NCI-H345 treated with DMSO at 0.1 percent for 48 hours (cell line): Measurements from ENCODE around the gene BMAL2.
A peak's percentile ranks its signal among the peaks of the same experiment; 100 is the strongest.

Experiments
- DNase-seq: peaks from one replicate; lab custom pipeline; 2025; ENCODE audit not compliant: unreplicated experiment; lab: John Stamatoyannopoulos, UW

Gene BMAL2

DNA sequence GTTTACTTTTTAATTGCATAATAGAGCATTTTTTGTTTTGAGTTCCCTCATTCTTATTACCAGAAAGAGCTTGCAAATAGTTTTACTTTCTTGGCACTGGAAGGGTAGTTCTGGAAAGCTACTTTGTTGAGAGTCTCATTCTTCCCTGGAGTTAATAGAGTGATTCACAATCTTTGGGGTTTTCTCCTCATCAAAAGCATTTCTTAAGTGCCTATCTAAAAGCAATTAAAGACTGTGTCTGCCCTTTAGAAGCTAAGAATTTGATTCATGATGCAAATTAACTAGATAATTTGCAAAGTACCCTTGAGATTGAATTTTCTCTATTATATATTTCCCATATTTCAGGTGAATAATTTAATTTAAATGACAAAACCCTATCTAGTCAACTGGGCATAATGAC, 8.1 kb upstream of the BMAL2 start:
- no peak for DNase-seq

DNA sequence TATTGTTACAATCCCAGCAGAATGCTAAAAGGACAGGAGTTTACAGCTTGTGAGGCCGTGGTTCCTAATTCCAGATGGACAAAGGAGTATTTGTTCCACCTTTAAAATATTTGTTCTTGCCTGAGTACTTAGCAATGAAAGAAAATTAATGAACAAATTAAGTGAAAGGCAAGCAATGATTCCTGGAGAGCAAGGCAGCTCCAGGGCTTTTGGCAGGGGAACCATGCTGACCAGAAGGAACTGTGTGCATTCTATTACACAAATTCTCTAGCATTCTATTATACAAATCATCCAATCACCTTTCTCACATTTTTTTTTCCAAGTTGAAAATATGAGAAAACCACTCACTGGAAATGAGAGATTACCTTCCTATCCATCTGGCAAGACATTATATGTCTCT, 1.8 kb upstream of the BMAL2 start:
- DNase-seq, result no peak

DNA sequence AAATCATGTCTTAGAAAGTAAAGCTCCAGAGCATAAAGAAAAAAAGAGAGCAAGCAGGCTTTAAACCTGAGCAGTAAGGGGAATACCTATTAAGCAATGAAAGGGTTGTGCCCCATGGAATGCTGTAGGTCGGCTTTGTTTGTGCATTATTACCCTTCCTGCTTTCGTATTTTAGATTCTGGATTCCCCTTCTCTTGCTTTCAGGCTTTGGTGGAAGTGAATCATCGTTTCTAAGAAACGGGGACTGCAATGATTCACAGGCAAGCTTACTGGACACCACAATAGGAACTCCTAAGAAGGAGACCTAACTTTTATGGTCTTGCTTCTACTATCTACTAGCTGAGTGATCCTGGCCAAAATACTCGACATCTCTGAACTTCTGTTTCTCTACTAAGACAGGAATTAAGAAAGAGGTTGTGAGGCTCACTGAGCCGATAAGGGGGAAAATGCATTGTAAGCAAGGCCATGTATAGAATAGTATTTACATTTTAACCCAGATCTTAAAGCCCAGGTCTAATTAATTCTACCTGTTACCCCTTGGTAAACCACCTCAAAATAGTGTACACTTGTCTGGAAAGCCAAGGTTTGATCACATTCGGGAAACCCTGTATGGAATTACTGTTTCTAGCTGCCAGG, 1.2 kb upstream of the BMAL2 start:
- no peak for DNase-seq

DNA sequence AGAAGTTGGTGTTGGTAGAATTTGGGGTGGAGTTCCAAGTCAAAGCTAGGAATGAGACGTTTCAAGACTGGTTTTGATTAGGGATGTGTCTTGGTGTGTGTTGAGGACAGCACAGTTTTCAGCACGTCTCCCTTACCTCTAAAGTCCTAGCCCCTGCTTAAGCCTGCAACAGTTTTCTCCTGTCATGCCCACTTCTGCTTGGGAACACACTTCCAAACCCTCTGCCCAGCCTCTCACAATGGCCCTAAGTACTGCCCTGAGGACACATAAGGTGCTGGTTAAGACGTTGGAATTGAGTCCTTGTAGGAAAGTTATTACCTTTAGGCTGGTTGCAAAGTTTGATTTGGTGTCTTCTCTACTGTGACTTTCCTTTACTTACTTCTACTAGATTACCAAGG, 710 bp upstream of the BMAL2 start:
- no peak for DNase-seq

DNA sequence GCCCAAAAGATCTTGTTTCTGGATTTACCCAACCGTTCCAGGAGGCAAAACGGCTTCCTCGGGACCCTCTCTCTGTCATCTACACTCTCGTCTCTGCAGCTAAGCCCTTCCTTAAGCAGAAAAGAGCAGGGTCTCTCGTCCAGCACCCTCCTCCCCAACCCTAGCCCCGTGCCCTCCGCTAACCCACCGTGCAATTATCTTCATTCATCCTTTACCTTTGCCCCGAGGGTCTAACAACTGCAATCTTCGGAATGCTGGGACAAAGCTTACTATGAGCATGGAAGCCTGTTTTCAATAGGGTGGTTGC, 276 bp upstream of the BMAL2 start:
- DNase-seq, result no peak

DNA sequence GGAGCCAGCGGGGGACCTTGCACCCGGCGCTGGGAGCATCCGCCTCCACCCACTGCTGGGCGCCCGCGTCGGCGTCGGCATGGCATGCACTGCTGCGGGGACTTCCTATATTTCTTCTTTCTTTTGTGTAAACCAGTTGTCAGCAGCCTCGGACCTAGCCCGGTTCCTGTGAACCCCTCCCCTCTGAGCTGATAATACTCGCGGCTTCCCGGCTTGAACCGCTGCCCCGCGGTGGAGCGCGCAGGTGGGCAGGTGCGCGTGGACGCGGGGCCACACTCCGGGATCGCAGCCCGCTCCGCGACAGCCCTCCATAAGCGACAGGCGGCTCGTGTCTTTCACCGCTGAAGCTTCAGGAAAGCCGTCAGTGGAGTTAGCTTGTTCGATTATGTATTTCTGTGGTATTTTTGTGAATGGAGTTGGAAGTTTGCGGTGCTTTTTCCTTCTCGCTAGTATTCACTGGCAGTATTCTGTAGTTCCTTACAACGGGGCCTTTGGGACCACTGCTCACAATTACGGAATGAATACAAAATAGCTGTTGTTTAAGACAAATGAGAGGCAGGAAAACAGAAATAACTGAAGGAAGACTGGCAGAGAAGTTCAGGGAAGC, 870 bp downstream of the BMAL2 start:
- DNase-seq, result peak; percentile 25

DNA sequence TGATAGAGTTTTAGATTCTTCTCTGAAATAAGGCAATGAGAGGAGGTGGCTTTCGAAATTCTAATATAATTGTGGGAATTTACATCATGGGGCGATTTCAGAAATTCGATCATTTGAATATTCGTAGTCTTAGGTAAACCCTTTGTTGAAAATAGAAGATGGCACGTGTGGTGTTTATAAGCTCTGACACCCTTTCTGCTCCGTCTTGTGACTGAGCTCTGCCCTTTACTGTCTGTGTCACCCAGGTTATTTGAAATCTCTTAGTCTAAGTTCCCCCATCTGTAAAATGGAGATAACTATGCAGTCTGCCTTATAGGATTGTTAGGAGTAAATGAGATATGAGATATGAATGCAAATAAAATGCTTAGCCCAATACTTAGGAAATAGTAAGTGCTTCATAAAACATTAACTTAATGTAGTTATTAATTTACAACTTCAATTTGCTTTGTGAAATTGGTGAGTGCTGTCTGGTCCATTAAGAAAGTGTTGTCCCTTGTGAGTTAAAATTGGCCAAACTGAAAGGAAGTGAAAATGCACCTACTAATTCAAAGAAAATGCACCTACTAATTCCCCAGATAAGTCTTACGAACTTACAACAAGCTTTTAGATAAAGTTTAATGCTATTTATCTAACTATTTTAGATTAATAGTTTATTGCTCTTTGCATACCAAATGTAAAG, 1.5 kb downstream of the BMAL2 start:
- DNase-seq, result no peak

DNA sequence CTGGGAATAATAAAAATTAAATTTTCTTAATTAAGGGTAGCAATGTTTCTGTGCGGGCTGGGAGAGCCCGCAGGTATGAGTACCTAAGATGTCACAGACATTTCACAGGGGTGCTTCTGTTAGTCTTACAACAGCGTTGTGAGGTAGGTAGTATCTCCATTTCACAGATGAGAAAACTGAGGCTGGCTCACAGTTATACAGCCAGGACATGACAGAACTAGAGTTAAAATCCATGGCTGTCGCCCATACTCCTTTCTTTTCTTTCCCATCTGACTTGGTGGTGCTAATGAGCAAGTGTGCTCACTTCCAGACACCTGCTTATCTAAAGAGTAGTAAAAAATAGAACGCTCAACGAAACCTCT, 2.1 kb downstream of the BMAL2 start:
- no peak for DNase-seq

DNA sequence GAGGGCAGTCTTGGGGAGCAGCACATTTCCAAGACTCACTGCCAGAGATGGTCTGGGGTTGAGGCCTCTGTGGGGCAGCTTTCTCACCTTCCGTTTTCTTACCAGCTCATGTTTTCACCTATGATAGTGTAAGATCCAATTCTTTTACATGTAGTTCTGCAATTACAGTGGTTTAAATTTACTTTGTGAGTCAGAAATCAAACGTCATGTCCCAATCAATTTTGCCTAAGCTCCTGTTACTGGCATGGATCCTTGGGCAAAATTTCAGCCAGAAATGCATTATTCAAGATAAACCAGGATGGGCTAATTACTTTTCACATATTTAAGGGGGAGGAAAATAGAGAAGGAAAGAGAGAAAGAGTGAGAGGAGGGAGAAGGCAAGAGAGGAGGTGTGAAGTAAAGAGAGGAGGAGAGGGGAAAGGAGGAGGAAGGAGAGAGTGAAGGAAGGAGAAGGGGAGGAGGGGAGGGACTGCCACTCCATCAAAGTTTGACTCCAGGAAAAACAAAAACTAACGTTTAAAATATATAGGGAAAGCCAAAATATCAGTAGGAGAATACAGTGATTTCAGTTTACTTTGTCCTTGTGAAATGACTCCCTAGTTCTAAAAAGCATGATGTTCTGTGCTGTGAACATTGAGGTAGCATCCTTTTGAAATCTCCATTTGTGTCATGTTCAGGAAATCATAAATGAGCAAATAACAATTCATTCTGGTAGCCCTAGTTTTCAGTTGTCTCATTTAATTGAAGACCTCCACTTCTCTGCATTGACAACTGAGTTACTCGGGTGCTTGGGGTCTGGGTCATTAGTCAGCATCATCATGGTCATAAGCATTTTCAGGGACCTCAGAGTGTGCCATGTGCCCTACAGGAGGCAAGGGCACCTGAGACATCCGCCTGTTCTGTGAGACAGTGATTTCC, 3.0 kb downstream of the BMAL2 start:
- DNase-seq, result no peak

DNA sequence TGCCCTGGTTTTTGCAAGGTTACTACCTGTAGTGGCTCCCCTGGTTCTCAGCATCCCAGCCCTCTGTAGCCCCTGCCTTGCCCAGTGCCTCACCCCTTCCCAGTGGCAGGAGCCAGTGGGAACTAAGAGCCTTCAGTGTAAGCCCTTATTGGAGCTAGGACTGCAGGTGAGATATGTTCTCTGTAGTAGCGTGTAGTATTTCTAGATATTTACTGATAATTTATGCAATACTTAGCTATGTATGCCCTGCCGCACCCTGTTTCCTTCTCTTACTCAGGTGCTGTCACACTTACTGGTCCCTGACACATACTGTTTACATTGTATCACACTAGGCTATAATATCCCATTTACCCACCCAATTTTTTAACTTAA, 3.6 kb downstream of the BMAL2 start:
- no peak for DNase-seq

DNA sequence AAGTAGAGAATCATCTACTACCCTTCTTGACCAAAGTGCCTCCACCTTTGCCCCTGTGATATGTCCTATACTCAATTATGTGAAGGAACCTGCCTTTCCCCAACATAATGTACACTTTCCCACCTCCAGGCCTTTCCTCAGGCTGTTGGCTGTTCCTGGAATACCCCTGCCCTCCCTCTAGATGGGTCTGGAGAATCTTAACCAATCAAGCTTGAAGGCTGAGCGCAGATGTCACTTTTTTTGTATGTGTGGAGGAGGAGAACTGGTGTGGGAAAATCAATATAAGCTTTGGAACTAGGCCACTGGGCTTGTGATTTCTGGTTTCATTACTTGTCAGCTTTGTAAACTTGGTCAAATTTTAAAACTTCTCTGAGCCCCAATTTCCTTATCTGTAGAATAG, 4.7 kb downstream of the BMAL2 start:
- DNase-seq, result no peak

DNA sequence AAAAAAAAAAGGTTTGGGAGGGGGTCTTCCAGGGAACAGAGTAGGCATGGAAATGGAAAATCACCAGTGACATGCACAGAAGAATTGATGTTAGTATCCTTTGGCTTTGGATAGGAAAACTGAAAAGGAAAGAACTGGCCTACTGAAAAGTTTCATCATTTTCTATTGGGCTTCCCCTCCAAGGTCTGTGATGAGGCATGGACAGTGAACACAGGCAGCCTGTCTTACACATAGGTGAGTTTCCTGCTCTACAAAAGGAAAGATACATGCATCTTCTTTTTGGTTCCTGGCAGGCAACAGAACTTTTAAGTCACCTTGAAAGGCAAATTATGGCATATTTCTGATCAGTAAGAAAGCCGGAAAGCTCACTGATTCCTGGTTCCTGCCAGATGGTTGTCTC, 5.8 kb downstream of the BMAL2 start:
- no peak for DNase-seq

DNA sequence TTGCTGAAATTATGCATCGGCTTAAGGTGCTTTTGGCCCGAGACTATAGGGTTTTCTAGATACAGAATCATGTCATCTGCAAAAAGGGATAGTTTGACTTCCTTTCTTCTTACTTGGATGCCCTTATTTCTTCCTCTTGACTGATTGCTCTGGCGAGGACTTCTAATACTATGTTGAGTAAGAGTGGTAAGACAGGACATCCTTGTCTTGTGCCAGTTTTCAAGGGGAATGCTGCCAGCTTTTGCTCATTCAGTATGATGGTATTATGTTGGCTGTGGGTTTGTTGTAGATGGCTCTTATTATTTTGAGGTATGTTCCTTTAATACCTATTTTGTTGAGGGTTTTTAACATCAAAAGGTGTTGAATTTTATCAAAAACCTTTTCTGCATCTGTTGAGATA, 8.3 kb downstream of the BMAL2 start:
- DNase-seq, result no peak

DNA sequence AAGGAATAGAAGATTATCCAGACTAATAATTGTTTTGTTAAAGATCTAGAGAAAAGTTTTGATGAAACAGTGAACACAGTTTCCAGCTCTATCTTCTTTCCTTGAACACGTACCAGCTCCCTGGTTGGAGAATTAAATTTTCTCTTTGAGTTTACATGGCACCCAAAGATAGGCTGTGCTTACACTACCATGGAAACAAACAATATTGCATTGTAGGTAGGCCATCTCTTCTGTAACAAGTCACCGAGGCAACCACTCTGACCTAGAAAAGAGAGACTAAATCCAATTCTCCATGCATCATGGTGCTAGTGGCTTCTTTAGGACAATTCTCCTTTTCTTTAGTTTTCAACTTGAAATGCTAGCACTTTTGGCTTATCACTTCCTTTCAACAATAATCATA, 9.9 kb downstream of the BMAL2 start:
- DNase-seq, result no peak

DNA sequence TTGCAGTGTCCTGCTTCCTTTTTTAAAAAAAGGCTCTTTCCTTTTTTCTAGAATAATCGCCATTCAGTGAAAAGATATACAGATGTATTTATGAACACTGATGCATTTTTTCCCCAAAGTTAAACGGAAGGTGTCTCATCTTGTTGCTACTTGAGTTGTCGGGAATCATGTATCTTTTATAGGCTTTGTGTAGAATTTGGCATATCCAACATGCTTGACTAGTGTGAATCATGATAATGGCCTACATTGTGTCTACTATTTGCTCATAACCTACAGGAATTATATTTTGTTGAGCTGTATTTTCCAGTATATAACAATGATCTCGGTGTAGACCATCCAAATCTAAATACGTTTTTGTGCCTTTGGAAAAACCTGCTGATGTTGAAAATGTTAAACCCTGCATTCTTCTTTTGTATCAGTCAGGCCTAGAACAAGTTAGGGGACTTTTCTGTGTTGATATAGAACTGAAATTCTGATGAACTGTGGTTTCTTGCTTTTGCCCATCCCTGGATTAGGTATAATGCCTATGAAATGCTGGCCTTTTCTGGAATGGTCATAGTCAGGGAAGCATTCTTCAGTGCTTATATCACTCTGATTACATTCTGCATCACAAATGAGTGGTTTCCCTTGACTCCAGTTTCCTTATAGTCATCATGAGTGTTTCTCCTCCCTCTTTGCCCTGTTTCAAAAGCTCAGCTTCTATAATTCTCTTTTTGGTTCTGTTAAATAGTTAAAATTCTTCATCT, 10.8 kb downstream of the BMAL2 start:
- no peak for DNase-seq

DNA sequence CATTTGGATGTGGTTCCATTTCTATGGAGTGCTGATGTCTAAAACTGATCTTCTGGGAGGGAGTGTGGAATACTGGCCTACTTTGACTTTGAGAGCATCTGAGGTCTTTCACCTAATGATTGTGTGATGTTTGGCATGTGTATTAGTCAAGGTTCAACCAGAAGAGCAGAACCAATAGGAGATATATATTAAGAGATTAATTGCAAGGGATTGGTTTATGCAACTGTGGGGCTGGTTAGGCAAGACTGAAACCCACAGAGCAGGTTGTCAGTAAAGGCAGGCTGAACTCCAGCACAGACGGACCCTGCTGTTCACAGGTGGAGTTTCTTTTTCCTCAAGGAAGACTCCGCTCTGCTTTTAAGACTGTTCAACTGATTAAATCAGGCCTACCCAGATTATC, 11.6 kb downstream of the BMAL2 start:
- DNase-seq, result no peak

DNA sequence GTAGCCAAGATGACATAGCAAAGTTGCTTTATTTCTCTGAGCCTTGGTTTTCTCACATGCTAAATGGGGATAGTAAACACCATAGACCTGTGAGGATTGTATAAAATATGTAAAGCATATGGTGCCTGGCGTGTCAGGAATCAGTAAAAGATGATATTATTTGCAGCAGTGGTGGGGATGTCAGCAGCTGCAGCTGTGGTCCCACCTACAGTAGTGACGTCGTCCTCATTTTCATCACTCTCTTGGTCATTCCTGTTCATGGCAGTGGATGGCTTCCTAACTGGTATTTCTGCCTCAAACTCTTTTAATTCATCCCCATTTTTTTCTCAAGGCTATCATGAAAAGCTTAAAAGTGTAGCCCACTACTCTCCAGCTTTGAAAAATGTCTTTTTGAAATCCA, 12.1 kb downstream of the BMAL2 start:
- no peak for DNase-seq

DNA sequence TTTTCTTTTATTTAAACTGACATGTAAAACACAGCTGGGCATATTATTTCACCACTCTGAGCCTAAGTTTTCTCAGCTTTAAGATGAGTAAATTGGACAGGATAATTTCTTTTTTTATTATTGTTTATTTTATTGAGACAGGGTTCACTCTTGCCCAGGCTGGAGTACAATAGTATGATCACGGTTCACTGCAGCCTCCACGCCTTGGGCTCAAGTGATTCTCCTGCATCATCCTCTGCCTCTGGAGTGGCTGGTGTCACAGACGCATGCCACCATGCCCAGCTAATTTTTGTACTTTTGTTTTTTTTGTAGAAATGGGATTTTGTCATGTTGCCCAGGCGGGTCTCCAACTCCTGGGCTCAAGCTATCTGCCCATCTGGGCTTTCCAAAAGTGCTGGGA, 12.7 kb downstream of the BMAL2 start:
- no peak for DNase-seq

DNA sequence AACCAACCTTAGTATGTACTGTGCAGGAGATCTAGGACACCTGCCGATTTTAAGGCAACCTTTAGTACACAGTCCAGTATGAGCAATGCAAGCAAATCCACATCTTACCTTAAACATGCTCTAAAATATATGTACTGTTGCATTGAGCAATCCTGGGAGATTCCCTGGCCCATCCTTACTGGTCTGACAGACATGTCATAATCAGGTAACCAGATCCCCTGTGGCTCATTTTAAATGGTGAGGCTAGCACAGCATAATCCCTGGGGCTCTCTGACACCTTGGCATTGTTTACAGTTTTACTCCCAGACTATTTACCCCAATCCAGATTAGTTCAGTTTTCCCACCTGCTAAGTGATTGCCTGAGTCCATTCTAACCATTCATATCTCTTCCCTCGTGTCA, 15.1 kb downstream of the BMAL2 start:
- DNase-seq, result peak; percentile 2

DNA sequence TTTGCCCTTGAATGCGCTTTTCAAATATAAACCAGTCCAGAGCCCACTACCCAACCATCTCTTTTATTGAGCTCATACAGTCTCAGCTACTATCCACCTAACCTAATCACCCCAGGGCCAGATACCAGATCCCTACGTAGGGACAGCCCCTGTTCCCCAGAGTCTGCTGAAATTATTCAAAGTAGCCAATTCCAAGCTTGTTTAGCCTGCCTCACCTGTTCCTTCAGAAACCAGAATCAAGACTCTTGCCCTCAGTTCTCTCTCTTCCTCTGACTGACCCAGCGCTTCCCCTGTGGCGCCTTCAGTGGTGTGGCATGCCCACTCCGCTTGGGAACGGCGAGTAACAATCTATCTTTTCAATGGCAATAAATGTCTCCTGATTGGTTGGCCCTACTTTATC, 18.8 kb downstream of the BMAL2 start:
- DNase-seq, result no peak

DNA sequence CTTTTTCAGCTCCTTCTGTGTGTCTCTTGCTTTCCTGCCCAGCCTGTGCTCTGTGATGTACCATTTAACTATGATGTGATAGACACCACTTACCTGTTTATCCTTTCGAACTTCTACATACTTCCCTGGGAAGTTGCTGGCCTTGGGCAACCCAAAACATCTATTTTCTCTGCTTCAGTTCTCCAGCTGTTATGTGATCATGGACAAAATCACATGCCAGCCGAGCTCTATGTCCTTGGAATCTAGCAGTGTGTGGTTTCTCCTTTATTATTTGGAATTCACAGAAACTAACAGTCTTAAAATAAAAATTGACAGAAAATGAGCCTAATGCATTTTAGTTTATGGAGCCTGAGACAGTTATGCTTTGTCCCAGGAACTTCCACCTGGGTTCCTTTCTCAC, 22.9 kb downstream of the BMAL2 start:
- DNase-seq, result no peak
